ENCODE data around the gene SNX24.
"Not testable (repeated sequence)": the region's sequence is repeated elsewhere in the genome, so short reads cannot be mapped to it uniquely, and the experiment has no call there.

GRCh38 chr5:122968056-122968455 is 122.6 kb downstream of the SNX24 start:
- TF ChIP-seq CTCF, POLR2A, POLR2AphosphoS5, EP300 (IDR thresholded peaks at IDR 0.05): not testable (repeated sequence)
